GM08714 (cell line): ENCODE measurements around the gene ATP8A1.

Source experiments
- H3K4me3 ChIP-seq: fragments of 200-500 bp; sonication (Bioruptor generic); 2 replicates; pipeline ENCODE4 v1.5.1; 2014; ENCODE audit warnings: mild to moderate bottlenecking, low read length, inconsistent platforms
- ZNF274 ChIP-seq: IDR thresholded peaks from 2 replicates; pipeline ENCODE4 v1.6.1; 2012; ENCODE audit warnings: mild to moderate bottlenecking, low read depth, low read length

The ATP8A1 gene

GRCh38 chr4:42446823-42447222, 210.1 kb downstream of the ATP8A1 start:
- no peak for TF ChIP-seq ZNF274
- no peak overlapping the region for H3K4me3 ChIP-seq

DNA sequence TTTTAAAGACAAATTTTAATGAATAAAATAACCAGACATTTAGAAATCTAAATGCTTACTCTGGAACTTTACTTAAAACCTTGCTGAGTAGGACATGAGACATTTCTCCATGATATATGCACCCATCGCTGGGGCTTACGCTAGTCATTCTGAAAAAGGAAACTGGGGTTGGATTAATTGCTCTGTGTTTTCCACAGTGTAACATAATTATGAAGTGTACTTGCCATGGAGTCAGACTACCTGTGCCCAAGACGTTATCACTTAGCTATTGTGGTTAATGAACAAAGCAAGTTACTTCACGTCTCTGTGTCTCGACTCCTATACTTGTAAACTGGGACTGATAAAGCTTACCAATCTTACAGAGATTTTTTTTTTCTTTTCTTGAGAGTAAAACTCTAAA, 211.9 kb downstream of the ATP8A1 start:
- H3K4me3 ChIP-seq: no peak overlapping the region
- no peak for TF ChIP-seq ZNF274

- H3K4me3 ChIP-seq: no peak overlapping the region
- no peak for TF ChIP-seq ZNF274
Observed at GRCh38 chr4:42442601-42443000, 214.3 kb downstream of the ATP8A1 start.

GRCh38 chr4:42440083-42440482, 216.8 kb downstream of the ATP8A1 start:
- no peak overlapping the region for H3K4me3 ChIP-seq
- no peak for TF ChIP-seq ZNF274

DNA sequence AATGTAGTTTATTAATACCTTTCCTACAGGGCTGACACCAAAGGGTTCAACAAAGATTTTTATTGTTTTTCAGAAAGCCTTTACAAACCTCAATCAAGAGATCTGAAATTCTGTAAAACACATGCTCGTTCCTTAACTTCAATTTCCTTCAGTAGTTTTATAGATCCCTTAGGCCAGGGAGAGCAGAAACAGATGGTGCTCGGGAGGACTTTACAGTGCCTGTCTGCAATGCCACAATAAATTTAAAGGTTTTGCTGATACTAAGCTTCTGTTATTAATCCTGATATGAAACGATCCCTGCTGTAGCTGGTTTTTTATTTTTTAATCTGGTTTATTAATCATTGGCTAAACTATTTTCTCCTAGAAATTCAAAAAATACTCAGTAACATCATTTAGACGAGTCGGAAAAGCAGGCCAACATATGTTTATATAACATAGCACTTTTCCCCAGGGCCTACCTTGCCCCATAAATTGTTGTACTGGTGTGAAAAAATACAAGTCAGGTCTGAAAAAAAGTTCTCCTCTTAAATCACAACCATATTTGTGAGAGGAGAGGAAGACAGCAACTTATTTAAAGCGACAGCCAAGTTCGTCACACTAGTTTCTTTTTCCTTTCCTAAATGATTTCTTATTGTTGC, 219.9 kb downstream of the ATP8A1 start:
- no peak for TF ChIP-seq ZNF274
- no peak overlapping the region for H3K4me3 ChIP-seq

GRCh38 chr4:42428036-42428435, 228.9 kb downstream of the ATP8A1 start:
- no peak for TF ChIP-seq ZNF274

DNA sequence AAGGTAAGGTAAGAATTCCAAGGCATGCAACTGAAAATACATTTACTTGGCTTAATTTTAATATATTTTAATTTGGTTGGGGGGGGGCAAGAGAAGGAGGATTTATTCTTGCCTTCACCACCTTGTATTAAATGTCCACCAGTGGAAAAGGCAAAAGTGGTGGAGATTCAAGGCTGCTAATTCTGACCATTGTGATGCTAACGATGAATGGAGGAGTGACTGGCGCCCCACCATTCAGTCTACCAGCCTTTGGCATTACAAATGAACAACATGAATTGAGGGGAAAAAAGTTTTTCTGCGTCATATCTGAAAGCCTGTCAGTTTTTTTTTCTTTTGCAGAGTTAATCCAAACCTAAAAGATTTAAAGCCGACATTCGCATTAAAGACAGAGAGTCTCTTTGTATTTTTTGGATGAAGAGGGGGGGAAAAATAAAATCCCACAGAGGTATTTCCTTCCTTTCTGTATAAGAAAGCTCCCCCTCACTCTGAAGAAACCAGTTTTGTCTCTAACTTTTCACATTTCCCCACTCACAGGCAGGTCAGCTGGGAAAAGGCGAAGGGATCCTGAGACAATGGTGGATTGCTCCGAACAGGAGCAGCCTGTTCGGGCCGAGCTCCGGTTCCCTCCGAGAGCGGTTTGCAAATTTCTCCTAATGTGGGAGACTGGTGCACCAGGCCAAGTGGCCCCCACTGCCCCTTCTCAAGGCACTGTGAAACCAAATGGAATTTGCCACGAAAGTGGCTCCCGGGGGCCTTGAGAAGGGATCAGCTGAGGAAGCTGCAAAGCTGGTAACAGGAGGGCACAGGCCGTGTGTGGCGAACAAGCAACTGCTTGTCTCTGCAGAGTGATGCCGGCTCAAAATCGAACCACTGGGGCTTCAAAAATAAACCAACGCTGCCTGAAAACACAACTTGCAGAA, 231.5 kb downstream of the ATP8A1 start:
- TF ChIP-seq ZNF274: no peak
- no peak overlapping the region for H3K4me3 ChIP-seq

More at GRCh38 chr4:42428036-42428435, 228.9 kb downstream of the ATP8A1 start:
- no peak overlapping the region for H3K4me3 ChIP-seq

DNA sequence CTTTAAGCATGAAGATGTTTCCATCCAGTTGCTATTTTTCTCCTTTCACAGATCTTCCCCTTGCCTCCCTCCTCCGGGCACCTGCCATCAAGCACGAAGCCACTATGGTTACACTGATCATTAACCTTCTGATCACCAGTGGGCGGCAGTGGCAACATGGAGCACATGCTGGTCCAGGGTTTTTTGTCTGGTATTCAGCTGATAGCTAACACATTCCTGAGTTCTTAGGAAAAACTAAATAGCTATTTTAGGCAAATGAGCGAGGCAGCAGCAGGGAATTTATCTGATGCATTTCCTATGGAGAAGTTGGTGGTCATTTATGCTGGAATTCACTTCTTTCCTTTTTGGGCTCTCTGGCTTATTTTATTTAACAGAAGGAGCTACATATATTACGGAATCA, 236.8 kb downstream of the ATP8A1 start:
- no peak for TF ChIP-seq ZNF274
- H3K4me3 ChIP-seq: no peak overlapping the region

- H3K4me3 ChIP-seq: no peak overlapping the region
- TF ChIP-seq ZNF274: no peak
Observed at GRCh38 chr4:42417550-42417949, 239.4 kb downstream of the ATP8A1 start.

GRCh38 chr4:42416017-42416416, 240.9 kb downstream of the ATP8A1 start:
- H3K4me3 ChIP-seq: no peak overlapping the region
- no peak for TF ChIP-seq ZNF274

DNA sequence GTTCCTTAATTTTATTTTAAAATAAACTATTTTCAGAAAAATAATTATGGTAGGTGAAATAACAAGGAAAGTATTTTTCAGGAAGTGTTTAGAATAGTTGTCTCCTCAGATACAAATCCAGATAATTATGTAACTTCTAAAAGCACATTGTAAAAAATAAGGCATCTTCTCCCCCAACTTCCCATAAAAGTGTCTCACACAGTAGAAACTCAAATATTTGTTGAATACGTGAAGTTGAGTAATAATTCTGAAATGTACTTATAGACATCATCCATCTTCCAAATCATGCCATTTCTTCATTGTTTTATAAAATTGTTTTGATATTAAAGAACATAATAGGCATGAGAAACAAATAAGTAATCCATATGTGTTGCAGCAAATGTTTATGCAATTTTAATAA, 241.6 kb downstream of the ATP8A1 start:
- TF ChIP-seq ZNF274: no peak
- H3K4me3 ChIP-seq: no peak overlapping the region

DNA sequence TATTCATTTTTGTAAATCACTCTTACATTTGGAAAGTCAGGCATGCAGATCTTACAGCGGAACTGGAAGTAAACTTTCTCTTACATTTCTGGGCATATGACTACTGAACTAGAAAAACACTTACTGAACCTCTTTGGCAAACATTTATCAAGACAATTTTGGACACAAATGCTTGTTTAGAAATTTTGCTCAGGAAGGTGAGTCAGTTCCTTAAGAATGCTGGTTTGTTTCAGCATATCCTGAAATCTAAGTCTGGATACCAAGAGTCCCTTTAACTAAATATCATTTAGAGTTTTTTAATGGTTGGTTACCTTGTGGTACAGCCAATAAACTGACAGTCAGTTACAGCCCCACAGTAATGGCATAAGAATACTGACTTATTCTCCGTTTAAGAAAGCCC, 244.7 kb downstream of the ATP8A1 start:
- no peak for TF ChIP-seq ZNF274
- H3K4me3 ChIP-seq: no peak overlapping the region

- H3K4me3 ChIP-seq: no peak overlapping the region
- TF ChIP-seq ZNF274: no peak
Observed at GRCh38 chr4:42411803-42412202, 245.1 kb downstream of the ATP8A1 start.

DNA sequence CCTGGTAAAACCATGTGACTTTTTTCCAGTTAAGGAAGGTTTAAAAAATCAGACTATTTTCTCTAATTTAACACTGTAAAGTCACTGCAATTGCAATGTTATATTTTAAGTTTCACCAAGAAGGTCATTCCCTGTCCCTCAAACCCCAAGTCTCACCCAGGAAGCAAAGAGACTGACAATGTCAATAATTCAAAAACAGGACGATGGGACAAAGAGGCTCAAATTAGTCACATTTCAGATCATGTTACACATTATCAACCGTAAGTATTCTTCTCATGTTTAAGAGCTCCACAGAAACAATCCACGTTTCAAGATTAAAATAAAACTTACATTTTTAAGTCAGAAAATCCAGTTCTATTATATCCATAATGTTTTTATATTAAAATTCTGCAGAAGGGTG, 246.5 kb downstream of the ATP8A1 start:
- H3K4me3 ChIP-seq: no peak overlapping the region
- no peak for TF ChIP-seq ZNF274

- no peak overlapping the region for H3K4me3 ChIP-seq
- TF ChIP-seq ZNF274: no peak
Observed at GRCh38 chr4:42404001-42404400, 252.9 kb downstream of the ATP8A1 start.
